ENCODE measurements around the gene SMIM5. TPM values are rescaled to one million over a fixed set of nuclear protein-coding genes. Genes with fewer than 3 reads are reported as not detected.

Gene SMIM5
- total and polyA plus RNA-seq, 2 of the 13 experiments (the other 11 are each of a cell fraction or from before 2014, with no cell fraction given) = not detected

DNA sequence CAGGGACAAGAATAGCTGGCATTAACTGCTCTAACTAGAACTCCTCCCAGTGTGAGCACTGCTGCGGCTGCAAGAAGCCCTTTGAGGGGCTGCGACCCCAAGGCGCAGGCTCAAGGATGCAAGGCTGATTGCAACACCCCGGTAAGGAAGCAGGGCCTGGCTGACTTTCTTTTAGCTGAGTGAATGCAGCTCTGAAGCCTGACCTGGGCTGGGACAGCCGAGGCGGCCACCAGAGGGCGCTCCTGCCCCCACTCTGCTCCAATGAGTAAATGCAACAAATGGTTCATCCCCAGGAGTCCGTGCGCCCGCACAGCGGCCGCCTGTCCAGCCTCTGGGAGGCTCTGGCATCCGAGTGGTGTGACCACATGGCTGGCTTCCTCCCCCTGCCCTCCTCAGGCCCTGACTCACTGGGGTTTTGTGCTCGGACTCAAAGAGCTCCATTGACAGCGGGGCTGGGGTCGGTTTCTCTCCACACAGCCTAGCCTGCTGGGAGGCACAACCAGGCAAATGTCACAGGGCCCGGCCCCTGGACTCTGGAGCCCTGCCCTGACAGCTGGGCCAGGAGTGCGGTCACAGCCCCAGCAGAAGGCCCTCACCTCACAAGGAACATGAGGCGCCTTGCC is at the start of gene SMIM5 (continued):
- TF ChIP-seq ZNF230 (CRISPR knock-in tag; IDR thresholded peaks at IDR 0.05) = no peak
- TF ChIP-seq HDAC6 (IDR thresholded peaks at IDR 0.05; ENCODE audit: low read depth, low read length) = no peak
- peak; percentile 73; the same call in 1 of the 2 replicates for TF ChIP-seq MXD4 (CRISPR knock-in tag; IDR thresholded peaks at IDR 0.05)
- no peak for TF ChIP-seq ZBTB42 (CRISPR knock-in tag; IDR thresholded peaks at IDR 0.05)
- TF ChIP-seq ZNF83 (CRISPR knock-in tag; IDR thresholded peaks at IDR 0.05; ENCODE audit: borderline replicate concordance) = no peak
- TF ChIP-seq, protein P1, sequence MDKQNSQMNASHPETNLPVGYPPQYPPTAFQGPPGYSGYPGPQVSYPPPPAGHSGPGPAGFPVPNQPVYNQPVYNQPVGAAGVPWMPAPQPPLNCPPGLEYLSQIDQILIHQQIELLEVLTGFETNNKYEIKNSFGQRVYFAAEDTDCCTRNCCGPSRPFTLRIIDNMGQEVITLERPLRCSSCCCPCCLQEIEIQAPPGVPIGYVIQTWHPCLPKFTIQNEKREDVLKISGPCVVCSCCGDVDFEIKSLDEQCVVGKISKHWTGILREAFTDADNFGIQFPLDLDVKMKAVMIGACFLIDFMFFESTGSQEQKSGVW (CRISPR knock-in tag; IDR thresholded peaks at IDR 0.05; ENCODE audit: borderline replicate concordance) = no peak
- TF ChIP-seq POLR2A (IDR thresholded peaks at IDR 0.05; ENCODE audit: insufficient read depth in 1 of 2, low read depth in 2 of 2, low read length in 2 of 2) = no peak
- TF ChIP-seq GATAD2A (CRISPR knock-in tag; IDR thresholded peaks at IDR 0.05) = peak; percentile 65
- TF ChIP-seq NFYB (CRISPR knock-in tag; IDR thresholded peaks at IDR 0.05) = no peak
- TF ChIP-seq, protein P2, sequence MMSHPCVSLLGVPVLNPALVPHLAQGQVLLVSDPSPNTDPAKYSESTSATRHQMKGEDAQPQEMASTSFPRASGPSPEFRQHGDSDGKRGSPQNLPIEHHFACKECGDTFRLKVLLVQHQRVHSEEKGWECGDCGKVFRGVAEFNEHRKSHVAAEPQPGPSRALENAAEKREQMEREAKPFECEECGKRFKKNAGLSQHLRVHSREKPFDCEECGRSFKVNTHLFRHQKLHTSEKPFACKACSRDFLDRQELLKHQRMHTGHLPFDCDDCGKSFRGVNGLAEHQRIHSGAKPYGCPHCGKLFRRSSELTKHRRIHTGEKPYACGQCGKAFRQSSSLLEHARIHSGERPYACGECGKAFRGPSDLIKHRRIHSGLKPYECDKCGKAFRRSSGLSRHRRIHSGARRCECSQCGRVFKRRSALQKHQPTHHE (CRISPR knock-in tag; IDR thresholded peaks at IDR 0.05; ENCODE audit: borderline replicate concordance) = no peak
- TF ChIP-seq, protein P3, sequence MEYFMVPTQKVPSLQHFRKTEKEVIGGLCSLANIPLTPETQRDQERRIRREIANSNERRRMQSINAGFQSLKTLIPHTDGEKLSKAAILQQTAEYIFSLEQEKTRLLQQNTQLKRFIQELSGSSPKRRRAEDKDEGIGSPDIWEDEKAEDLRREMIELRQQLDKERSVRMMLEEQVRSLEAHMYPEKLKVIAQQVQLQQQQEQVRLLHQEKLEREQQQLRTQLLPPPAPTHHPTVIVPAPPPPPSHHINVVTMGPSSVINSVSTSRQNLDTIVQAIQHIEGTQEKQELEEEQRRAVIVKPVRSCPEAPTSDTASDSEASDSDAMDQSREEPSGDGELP (IDR thresholded peaks at IDR 0.05; ENCODE audit: borderline replicate concordance, low read depth) = no peak
- TF ChIP-seq, protein P4, sequence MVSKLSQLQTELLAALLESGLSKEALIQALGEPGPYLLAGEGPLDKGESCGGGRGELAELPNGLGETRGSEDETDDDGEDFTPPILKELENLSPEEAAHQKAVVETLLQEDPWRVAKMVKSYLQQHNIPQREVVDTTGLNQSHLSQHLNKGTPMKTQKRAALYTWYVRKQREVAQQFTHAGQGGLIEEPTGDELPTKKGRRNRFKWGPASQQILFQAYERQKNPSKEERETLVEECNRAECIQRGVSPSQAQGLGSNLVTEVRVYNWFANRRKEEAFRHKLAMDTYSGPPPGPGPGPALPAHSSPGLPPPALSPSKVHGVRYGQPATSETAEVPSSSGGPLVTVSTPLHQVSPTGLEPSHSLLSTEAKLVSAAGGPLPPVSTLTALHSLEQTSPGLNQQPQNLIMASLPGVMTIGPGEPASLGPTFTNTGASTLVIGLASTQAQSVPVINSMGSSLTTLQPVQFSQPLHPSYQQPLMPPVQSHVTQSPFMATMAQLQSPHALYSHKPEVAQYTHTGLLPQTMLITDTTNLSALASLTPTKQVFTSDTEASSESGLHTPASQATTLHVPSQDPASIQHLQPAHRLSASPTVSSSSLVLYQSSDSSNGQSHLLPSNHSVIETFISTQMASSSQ (IDR thresholded peaks at IDR 0.05; ENCODE audit: low read depth) = 0 out of 2 replicates have a peak, but pooled peaks have one; percentile 20
- TF ChIP-seq, protein P4 (CRISPR knock-in tag; IDR thresholded peaks at IDR 0.05; ENCODE audit: borderline replicate concordance) = no peak
- TF ChIP-seq CBX5 (CRISPR knock-in tag; IDR thresholded peaks at IDR 0.05; ENCODE audit: borderline replicate concordance) = no peak
- TF ChIP-seq HES4 (CRISPR knock-in tag; IDR thresholded peaks at IDR 0.05; ENCODE audit: borderline replicate concordance) = no peak
- TF ChIP-seq ZBTB7B (CRISPR knock-in tag; IDR thresholded peaks at IDR 0.05) = no peak
- TF ChIP-seq, protein P5, sequence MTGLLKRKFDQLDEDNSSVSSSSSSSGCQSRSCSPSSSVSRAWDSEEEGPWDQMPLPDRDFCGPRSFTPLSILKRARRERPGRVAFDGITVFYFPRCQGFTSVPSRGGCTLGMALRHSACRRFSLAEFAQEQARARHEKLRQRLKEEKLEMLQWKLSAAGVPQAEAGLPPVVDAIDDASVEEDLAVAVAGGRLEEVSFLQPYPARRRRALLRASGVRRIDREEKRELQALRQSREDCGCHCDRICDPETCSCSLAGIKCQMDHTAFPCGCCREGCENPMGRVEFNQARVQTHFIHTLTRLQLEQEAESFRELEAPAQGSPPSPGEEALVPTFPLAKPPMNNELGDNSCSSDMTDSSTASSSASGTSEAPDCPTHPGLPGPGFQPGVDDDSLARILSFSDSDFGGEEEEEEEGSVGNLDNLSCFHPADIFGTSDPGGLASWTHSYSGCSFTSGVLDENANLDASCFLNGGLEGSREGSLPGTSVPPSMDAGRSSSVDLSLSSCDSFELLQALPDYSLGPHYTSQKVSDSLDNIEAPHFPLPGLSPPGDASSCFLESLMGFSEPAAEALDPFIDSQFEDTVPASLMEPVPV (CRISPR knock-in tag; IDR thresholded peaks at IDR 0.05) = no peak
- TF ChIP-seq MAF1 (CRISPR knock-in tag; IDR thresholded peaks at IDR 0.05; ENCODE audit: borderline replicate concordance) = 0 out of 2 replicates have a peak, but pooled peaks have one; percentile 26
- TF ChIP-seq, protein P6, sequence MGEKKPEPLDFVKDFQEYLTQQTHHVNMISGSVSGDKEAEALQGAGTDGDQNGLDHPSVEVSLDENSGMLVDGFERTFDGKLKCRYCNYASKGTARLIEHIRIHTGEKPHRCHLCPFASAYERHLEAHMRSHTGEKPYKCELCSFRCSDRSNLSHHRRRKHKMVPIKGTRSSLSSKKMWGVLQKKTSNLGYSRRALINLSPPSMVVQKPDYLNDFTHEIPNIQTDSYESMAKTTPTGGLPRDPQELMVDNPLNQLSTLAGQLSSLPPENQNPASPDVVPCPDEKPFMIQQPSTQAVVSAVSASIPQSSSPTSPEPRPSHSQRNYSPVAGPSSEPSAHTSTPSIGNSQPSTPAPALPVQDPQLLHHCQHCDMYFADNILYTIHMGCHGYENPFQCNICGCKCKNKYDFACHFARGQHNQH (CRISPR knock-in tag; IDR thresholded peaks at IDR 0.05) = peak; percentile 52
- TF ChIP-seq REL (CRISPR knock-in tag; conservative IDR thresholded peaks at IDR 0.05) = no peak
- no peak for TF ChIP-seq AGO2 (optimal IDR thresholded peaks at IDR 0.05; ENCODE audit: low read depth, low read length)

Measured in HepG2 (cell line).